HFFc6 (cell line): ENCODE data around the gene COG5. TPM values are rescaled to one million over a fixed set of nuclear protein-coding genes. Genes with fewer than 3 reads are reported as not detected.

ENCODE experiments used
- DNase-seq: peaks from one replicate; pipeline ENCODE4 v3.0.0-alpha.2; 2018
- H3K27ac Mint-ChIP-seq: 2 replicates; pipeline ENCODE4 v1.8.0; 2020; ENCODE audit warnings: mild to moderate bottlenecking, mixed read lengths
- H3K27me3 Mint-ChIP-seq: 2 replicates; pipeline ENCODE4 v1.8.0; 2021; ENCODE audit warnings: mild to moderate bottlenecking, moderate library complexity, mixed read lengths; ENCODE audit not compliant: insufficient read depth
- H3K36me3 Mint-ChIP-seq: 2 replicates; pipeline ENCODE4 v1.8.0; 2021; ENCODE audit warnings: low read depth, mixed read lengths
- H3K4me1 Mint-ChIP-seq: 2 replicates; pipeline ENCODE4 v1.8.0; 2020; ENCODE audit warnings: low read depth, mixed read lengths
- H3K4me3 Mint-ChIP-seq: 2 replicates; pipeline ENCODE4 v1.8.0; 2020; ENCODE audit warnings: mild to moderate bottlenecking, moderate library complexity, mixed read lengths
- H3K9me3 Mint-ChIP-seq: 2 replicates; pipeline ENCODE4 v1.8.0; 2020; ENCODE audit warnings: mild to moderate bottlenecking, mixed read lengths
- total RNA-seq, 6 experiments: library from RNA; stranded (reverse); fragmentation: NEBNext Ultra II Directional; extraction: Animal tissue kit (Norgen Biotek cat#: 25700); gene quantifications; 2 replicates in 1 of 6; 3 replicates in 5 of 6; pipeline ENCODE4 v1.2.3, GENCODE V29; 2021
- TF ChIP-seq, protein P1 (sequence below): fragments of 200-600 bp; sonication (generic); IDR thresholded peaks from 2 replicates; pipeline ENCODE4 v1.5.0; 2021; ENCODE audit warnings: antibody characterized with exemption, mild to moderate bottlenecking

The COG5 gene
- total RNA-seq, 6 experiments from 2014 or later = 25.6 to 34.8 (median 31.6) TPM

DNA sequence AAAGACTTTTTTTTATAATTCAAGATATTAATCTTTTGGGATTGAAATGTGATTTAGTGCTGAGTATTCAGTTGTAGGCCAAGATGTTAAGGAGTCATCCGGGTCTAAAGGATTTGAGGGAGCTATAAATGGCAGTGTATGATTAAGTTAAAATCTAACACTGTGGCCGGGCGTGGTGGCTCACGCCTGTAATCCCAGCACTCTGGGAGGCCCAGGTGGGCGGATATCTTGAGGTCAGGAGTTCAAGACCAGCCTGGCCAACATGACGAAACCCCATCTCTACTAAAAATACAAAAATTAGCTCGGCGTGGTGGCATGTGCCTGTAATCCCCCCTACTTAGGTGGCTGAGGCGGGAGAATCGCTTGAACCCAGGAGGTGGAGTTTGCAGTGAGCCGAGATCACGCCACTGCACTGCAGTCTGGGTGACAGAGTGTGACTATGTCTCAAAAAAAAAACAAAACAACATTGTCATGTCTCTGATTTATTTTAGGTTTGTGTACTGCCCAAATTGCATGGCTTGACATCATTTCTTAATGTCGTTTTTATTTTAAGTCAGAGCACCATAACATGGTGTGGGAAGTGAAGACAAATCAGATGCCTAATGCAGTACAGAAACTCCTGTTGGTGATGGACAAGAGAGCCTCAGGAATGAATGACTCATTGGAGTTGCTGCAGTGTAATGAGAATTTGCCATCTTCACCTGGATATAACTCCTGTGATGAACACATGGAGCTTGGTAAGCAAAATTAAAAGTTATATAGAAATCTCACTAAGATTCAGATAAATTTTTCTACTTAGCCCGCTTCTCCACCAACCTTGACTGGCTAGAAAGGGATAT is 384.2 kb downstream of the COG5 start:
- no peak for DNase-seq
- H3K27ac Mint-ChIP-seq = no peak overlapping the region

DNA sequence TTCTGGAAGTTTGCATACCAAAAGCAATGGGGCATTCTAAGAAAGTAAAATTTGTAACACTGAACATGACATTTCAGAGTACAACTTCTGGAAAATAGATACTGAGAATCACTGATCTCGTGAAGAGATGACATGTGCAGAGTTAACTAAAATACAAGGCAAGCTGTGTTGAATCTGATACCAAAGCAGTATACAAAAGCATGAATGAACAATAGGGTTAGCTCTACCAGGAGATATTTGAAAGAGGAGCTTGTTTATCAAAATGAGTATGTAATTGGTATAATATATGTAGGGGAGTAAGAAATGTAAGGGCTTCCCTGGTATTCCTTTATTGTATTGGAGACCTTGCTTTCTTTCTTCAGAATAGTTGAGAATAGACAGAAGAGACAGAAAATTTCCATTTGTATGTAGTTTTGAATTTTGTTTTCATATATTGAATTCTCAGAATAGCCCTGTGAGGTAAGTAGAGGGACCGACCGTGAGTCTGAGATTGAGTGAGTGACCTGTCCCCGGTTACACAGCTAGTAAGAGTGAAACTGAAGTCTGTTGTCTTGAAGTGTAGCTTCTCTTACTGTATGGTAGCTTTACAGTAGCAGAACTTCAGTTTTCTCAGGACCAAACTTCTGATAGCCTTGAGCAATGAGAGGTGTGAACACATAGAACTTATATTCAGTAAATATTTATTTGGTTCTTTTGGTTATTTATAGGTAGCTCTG is 389.9 kb downstream of the COG5 start:
- no peaks in the 10 kb centered on the region for H3K9me3 Mint-ChIP-seq
- TF ChIP-seq, protein P1, sequence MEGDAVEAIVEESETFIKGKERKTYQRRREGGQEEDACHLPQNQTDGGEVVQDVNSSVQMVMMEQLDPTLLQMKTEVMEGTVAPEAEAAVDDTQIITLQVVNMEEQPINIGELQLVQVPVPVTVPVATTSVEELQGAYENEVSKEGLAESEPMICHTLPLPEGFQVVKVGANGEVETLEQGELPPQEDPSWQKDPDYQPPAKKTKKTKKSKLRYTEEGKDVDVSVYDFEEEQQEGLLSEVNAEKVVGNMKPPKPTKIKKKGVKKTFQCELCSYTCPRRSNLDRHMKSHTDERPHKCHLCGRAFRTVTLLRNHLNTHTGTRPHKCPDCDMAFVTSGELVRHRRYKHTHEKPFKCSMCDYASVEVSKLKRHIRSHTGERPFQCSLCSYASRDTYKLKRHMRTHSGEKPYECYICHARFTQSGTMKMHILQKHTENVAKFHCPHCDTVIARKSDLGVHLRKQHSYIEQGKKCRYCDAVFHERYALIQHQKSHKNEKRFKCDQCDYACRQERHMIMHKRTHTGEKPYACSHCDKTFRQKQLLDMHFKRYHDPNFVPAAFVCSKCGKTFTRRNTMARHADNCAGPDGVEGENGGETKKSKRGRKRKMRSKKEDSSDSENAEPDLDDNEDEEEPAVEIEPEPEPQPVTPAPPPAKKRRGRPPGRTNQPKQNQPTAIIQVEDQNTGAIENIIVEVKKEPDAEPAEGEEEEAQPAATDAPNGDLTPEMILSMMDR = no peak
- H3K27ac Mint-ChIP-seq = no peak overlapping the region
- H3K36me3 Mint-ChIP-seq = no peaks in the 10 kb centered on the region
- H3K4me3 Mint-ChIP-seq = no peak overlapping the region
- no peak for DNase-seq
- H3K27me3 Mint-ChIP-seq = no peaks in the 10 kb centered on the region; the same call in 1 of the 2 replicates
- peaks cover 30% of the 10 kb centered on the region for H3K4me1 Mint-ChIP-seq

More for the DNA sequence above, 384.2 kb downstream of the COG5 start:
- TF ChIP-seq, protein P1 = no peak
- Mint-ChIP-seq H3K36me3 (peaks cover 10% of the 10 kb centered on the region), H3K4me3 (no peak overlapping the region), H3K4me1 (peaks cover 19% of the 10 kb centered on the region), H3K27me3 (no peaks in the 10 kb centered on the region), H3K9me3 (no peaks in the 10 kb centered on the region)

DNA sequence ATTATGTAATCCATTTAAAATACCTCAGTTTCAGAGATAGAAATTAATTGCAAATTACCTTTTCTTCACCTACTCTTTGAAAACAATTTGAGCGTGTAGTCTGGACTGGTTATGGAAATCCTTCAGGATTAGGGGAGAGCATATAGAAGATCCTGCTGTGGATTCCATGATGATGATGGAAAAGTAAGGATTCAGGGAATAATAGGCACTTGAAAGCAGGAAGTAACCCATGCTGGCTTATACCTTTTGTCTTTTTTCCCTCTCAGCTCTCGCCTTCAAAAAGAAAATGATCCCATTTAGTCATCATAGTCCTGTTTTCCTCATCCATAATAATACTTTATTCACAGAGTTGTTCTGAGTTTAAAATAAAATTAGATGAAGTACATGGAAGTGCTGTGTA is 390.5 kb downstream of the COG5 start:
- TF ChIP-seq, protein P1 = no peak
- Mint-ChIP-seq H3K9me3 (no peaks in the 10 kb centered on the region), H3K4me1 (peaks cover 33% of the 10 kb centered on the region), H3K4me3 (no peak overlapping the region), H3K27me3 (peaks cover 2% of the 10 kb centered on the region; the same call in 1 of the 2 replicates), H3K36me3 (no peaks in the 10 kb centered on the region), H3K27ac (no peak overlapping the region)
- DNase-seq = no peak

DNA sequence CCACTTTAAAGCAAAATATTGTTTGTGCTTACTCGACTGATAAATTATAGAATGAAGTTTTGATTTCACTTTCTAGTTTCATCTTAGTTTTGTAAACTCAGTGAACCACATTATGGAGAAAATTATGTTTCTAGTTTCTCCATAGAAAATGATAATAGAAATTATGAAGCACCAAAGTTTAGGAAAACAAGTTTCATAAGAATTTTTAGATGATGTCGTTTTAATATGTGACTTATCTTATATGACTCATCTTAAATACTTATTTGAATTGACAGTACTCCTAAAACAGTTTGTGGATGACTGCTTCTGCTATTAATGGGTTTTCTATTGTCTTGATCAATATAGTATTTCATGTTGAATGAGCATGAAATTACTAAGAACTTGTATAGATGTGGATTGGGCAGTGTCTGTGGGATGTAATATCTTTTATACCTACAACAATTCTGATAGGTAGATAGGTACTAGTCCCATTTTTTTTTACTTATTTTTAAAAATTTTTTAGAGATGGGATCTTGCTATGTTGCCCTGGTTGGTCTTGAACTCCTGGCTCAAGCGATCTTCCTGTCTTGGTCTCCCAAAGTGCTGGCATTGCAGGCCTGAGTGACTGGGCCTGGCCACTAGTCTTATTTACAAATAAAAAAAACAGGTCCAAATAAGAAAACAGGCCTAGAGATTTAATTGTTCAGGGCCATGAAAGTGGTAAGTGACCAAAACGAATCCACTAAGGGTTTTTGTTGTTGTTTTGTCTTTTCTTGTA is 391.3 kb downstream of the COG5 start:
- H3K27ac Mint-ChIP-seq = no peak overlapping the region
- TF ChIP-seq, protein P1 = no peak
- H3K4me1 Mint-ChIP-seq = peaks cover 40% of the 10 kb centered on the region
- DNase-seq = no peak
- peaks cover 7% of the 10 kb centered on the region for H3K27me3 Mint-ChIP-seq
- no peaks in the 10 kb centered on the region for H3K36me3 Mint-ChIP-seq
- no peaks in the 10 kb centered on the region for H3K9me3 Mint-ChIP-seq
- no peak overlapping the region for H3K4me3 Mint-ChIP-seq

DNA sequence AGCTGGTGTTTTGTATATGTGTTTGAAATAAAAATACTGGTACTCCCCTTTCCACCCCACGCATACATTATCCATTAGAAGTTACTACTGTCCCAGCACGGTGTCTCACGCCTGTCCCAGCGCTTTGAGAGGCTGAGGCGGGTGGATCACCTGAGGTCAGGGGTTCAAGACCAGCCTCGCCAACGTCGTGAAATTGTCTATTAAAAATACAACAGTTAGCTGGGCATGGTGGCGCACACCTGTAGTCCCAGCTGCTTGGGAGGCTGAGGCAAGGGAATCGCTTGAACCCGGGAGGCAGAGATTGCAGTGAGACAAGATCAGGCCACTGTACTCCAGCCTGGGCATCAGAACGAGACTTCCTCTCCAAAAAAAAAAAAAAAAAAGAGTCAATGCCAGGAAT is 392.2 kb downstream of the COG5 start:
- Mint-ChIP-seq H3K4me3 (no peak overlapping the region), H3K4me1 (peaks cover 50% of the 10 kb centered on the region), H3K27ac (no peak overlapping the region), H3K9me3 (no peaks in the 10 kb centered on the region), H3K27me3 (peaks cover 7% of the 10 kb centered on the region), H3K36me3 (no peaks in the 10 kb centered on the region)
- TF ChIP-seq, protein P1 = no peak
- DNase-seq = no peak
